Measurements from ENCODE around the gene APBB1. TPM values are rescaled to one million over a fixed set of nuclear protein-coding genes. Genes with fewer than 3 reads are reported as not detected.

APBB1 gene
- total and polyA plus RNA-seq, 9 of the 15 experiments (the other 6 are each of a cell fraction or from before 2014, with no cell fraction given) = 0.04 to 0.73 (median 0.40) TPM

DNA sequence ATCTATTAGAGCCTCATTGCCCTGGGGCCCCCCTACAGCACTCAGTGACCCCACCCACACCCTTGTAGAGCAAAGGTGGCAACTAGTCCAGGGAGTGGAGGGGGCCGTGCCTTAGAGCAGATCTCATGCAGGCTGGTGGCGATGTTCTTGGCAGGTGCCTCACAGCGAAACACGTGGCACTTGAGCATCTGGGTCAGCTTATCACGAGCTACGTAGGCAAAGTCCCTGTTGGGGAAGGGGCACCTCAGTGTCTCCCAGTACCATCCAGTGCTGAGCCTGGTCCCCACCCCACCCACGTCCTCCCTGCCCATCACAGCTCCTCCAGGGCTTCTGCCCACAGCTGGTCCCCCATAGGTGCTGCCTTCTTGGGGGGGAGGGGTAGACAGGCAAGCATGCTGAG, 17.4 kb downstream of the APBB1 start:
- no peak for TF ChIP-seq EP400 (IDR thresholded peaks at IDR 0.05)
- TF ChIP-seq PTRF (tag; IDR thresholded peaks at IDR 0.05) = no peak
- TF ChIP-seq ZNF384 (IDR thresholded peaks at IDR 0.05; ENCODE audit: low read depth, low read length) = no peak
- TF ChIP-seq GTF2F1 (IDR thresholded peaks at IDR 0.05; ENCODE audit: low read depth, low read length) = no peak
- TF ChIP-seq U2AF1 (optimal IDR thresholded peaks at IDR 0.05; ENCODE audit: low read depth, low read length) = no peak
- TF ChIP-seq, protein P1, sequence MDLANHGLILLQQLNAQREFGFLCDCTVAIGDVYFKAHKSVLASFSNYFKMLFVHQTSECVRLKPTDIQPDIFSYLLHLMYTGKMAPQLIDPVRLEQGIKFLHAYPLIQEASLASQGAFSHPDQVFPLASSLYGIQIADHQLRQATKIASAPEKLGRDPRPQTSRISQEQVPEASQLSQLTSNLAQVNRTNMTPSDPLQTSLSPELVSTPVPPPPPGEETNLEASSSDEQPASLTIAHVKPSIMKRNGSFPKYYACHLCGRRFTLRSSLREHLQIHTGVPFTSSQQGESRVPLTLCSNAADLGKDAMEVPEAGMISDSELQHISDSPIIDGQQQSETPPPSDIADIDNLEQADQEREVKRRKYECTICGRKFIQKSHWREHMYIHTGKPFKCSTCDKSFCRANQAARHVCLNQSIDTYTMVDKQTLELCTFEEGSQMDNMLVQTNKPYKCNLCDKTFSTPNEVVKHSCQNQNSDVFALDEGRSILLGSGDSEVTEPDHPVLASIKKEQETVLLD (IDR thresholded peaks at IDR 0.05) = no peak
- TF ChIP-seq, protein P2, sequence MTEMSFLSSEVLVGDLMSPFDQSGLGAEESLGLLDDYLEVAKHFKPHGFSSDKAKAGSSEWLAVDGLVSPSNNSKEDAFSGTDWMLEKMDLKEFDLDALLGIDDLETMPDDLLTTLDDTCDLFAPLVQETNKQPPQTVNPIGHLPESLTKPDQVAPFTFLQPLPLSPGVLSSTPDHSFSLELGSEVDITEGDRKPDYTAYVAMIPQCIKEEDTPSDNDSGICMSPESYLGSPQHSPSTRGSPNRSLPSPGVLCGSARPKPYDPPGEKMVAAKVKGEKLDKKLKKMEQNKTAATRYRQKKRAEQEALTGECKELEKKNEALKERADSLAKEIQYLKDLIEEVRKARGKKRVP (CRISPR knock-in tag; IDR thresholded peaks at IDR 0.05) = no peak
- no peak for DNase-seq (ENCODE audit: extremely low read depth in 1 of 4, low spot score in 3 of 4)
- ATAC-seq = no peak
- Histone ChIP-seq H2AFZ (ENCODE audit: low read depth, low read length) (no peak overlapping the region), H3K27ac (ENCODE audit: extremely low read depth, low read depth, low read length) (no peak overlapping the region), H3K9me3 (replicated peaks; ENCODE audit: control insufficient read depth, insufficient read depth, low read depth, low read length) (no peaks in the 10 kb centered on the region), H3K4me3 (no peak overlapping the region), H3K79me2 (ENCODE audit: control insufficient read depth, insufficient read depth, low read length) (no peaks in the 10 kb centered on the region), H3K9me1 (ENCODE audit: control insufficient read depth, insufficient read depth, low read length) (no peaks in the 10 kb centered on the region), H3K4me1 (replicated peaks in 1 of 2; ENCODE audit: control insufficient read depth in 2 of 2, insufficient read depth in 2 of 2, low read length in 2 of 2) (peaks cover 0 to 7% of the 10 kb centered on the region in 2 experiments; a peak in 3 of 5 replicates), H3K9ac (ENCODE audit: insufficient read depth in 1 of 2, low read depth in 2 of 2, low read length in 2 of 2) (no peak overlapping the region), H3K4me2 (ENCODE audit: insufficient read depth, low read length) (no peak overlapping the region), H4K20me1 (replicated peaks; ENCODE audit: control insufficient read depth, insufficient read depth, low read length) (0 out of 2 replicates have a peak, but pooled peaks cover 3% of the 10 kb centered on the region), H3K36me3 (ENCODE audit: control insufficient read depth, insufficient read depth, low read length) (no peaks in the 10 kb centered on the region), H3K27me3 (ENCODE audit: control insufficient read depth in 2 of 2, insufficient read depth in 2 of 2, low read length in 2 of 2) (peaks cover 25 to 64% of the 10 kb centered on the region in 2 experiments; a peak in 4 of 5 replicates)
- FAIRE-seq = no peak
- 14% methylated on average over 5 of the region's 7 CpGs for WGBS (ENCODE audit: insufficient coverage, low coverage, missing lambda C conversion rate)
- ChIA-PET POLR2A (no interaction called here), CTCF (ENCODE audit: low intra/inter-chr PET ratio) (no interaction called here)
- in situ Hi-C loops (cut with MboI) = no loop called here
- no TSS peak for BruUV-seq (replicated peaks)
- intact Hi-C loops (cut with micrococcal nuclease) = no loop called here

Measured in K562 (cell line).